ENCODE results near the gene TTBK2. TPM values are rescaled to one million over a fixed set of nuclear protein-coding genes. Genes with fewer than 3 reads are reported as not detected.

The TTBK2 gene
- total and polyA plus RNA-seq, 10 of the 15 experiments (the other 5 are each of a cell fraction or from before 2014, with no cell fraction given): 0.66 to 9.1 (median 3.7) TPM

GRCh38 chr15:42721916-42722315, 198.7 kb downstream of the TTBK2 start:
- no peaks in the 10 kb centered on the region for H4K20me1 ChIP-seq (ENCODE audit: control insufficient read depth, insufficient read depth)
- 95% methylated on average over 3 of the region's 3 CpGs for WGBS (ENCODE audit: insufficient coverage, insufficient replicate concordance, low lambda C conversion rate, missing lambda C conversion rate)
- peaks cover 18% of the 10 kb centered on the region in 2 experiments for H3K36me3 ChIP-seq (ENCODE audit: control insufficient read depth in 2 of 2, insufficient read depth in 2 of 2, low read length in 1 of 2)
- ChIA-PET RAD21 (ENCODE audit: unreplicated experiment) (interaction anchor here (1.0 kb wide), 1 partner anchor 75 kb away, joined by 3 read pairs; no protein-coding TSS in a partner anchor), POLR2A (interaction anchor here (0.7 kb wide), 1 partner anchor 218 kb away, joined by 3 read pairs; no protein-coding TSS in a partner anchor), CTCF (interaction anchor here (1.4 kb wide), 1 partner anchor 205 kb away, joined by 7 read pairs; no protein-coding TSS in a partner anchor), SMC1A (ENCODE audit: uncharacterized antibody, unreplicated experiment) (interaction anchor here (1.5 kb wide), 1 partner anchor 201 kb away, joined by 4 read pairs; no protein-coding TSS in a partner anchor)
- no peak for TF ChIP-seq ZNF384 (IDR thresholded peaks at IDR 0.05; ENCODE audit: borderline replicate concordance, low read depth, low read length)
- TF ChIP-seq CHD4 (IDR thresholded peaks at IDR 0.05): no peak
- in situ Hi-C loops (cut with MboI): no loop called here
- no TSS peak for BruUV-seq (replicated peaks)
- H3K4me3 ChIP-seq: no peak overlapping the region
- no peaks in the 10 kb centered on the region for H3K27me3 ChIP-seq (replicated peaks in 1 of 2; ENCODE audit: control insufficient read depth in 2 of 2, insufficient read depth in 2 of 2, low read length in 1 of 2)
- no peak overlapping the region for H3K9ac ChIP-seq (ENCODE audit: control insufficient read depth, insufficient read depth, low read length)
- H2AFZ ChIP-seq (ENCODE audit: control insufficient read depth, low read depth, low read length): no peak overlapping the region
- no peaks in the 10 kb centered on the region for H3K4me1 ChIP-seq (ENCODE audit: control insufficient read depth, insufficient read depth, low read length)
- H3K4me2 ChIP-seq (ENCODE audit: control insufficient read depth, insufficient read depth): no peak overlapping the region
- no peak overlapping the region for H3K27ac ChIP-seq (ENCODE audit: control insufficient read depth, insufficient read depth)
- intact Hi-C loops (cut with micrococcal nuclease; ENCODE audit: unreplicated experiment): no loop called here
- no peak for ATAC-seq
- no peaks in the 10 kb centered on the region for H3K9me3 ChIP-seq (replicated peaks; ENCODE audit: control insufficient read depth, insufficient read depth, low read length)
- FAIRE-seq: no peak
- DNase-seq (ENCODE audit: low read depth, low spot score): no peak
- no peaks in the 10 kb centered on the region for H3K79me2 ChIP-seq (ENCODE audit: control insufficient read depth, insufficient read depth, low read length)

GRCh38 chr15:42721016-42721415, 199.6 kb downstream of the TTBK2 start:
- H3K27me3 ChIP-seq (replicated peaks in 1 of 2; ENCODE audit: control insufficient read depth in 2 of 2, insufficient read depth in 2 of 2, low read length in 1 of 2): no peaks in the 10 kb centered on the region
- no peaks in the 10 kb centered on the region for H4K20me1 ChIP-seq (ENCODE audit: control insufficient read depth, insufficient read depth)
- H3K4me3 ChIP-seq: no peak overlapping the region
- intact Hi-C loops (cut with micrococcal nuclease; ENCODE audit: unreplicated experiment) (no loop called here), in situ Hi-C loops (cut with MboI) (no loop called here)
- DNase-seq (ENCODE audit: low read depth, low spot score) (no peak), ATAC-seq (no peak), FAIRE-seq (no peak)
- no peak overlapping the region for H3K27ac ChIP-seq (ENCODE audit: control insufficient read depth, insufficient read depth)
- CTCF ChIA-PET: no interaction called here
- TF ChIP-seq ZBED1 (IDR thresholded peaks at IDR 0.05; ENCODE audit: borderline replicate concordance): no peak
- no peak for TF ChIP-seq POLR2A (IDR thresholded peaks at IDR 0.05; ENCODE audit: low read depth, low read length)
- no peak for TF ChIP-seq BMI1 (IDR thresholded peaks at IDR 0.05; ENCODE audit: borderline replicate concordance)
- no peak for TF ChIP-seq BCL11A (IDR thresholded peaks at IDR 0.05; ENCODE audit: low read depth, low read length)
- TF ChIP-seq MEF2A (IDR thresholded peaks at IDR 0.05; ENCODE audit: insufficient read depth, low read depth, low read length): no peak
- no peak for TF ChIP-seq FOS (IDR thresholded peaks at IDR 0.05; ENCODE audit: borderline replicate concordance, extremely low read depth, insufficient read length)
- H2AFZ ChIP-seq (ENCODE audit: control insufficient read depth, low read depth, low read length): no peak overlapping the region
- 92% methylated on average over 6 of the region's 6 CpGs for WGBS (ENCODE audit: insufficient coverage, insufficient replicate concordance, low lambda C conversion rate, missing lambda C conversion rate)
- no peaks in the 10 kb centered on the region for H3K79me2 ChIP-seq (ENCODE audit: control insufficient read depth, insufficient read depth, low read length)
- no peaks in the 10 kb centered on the region for H3K9me3 ChIP-seq (replicated peaks; ENCODE audit: control insufficient read depth, insufficient read depth, low read length)
- no peak overlapping the region for H3K4me2 ChIP-seq (ENCODE audit: control insufficient read depth, insufficient read depth)
- no TSS peak for BruUV-seq (replicated peaks)
- no peak overlapping the region for H3K9ac ChIP-seq (ENCODE audit: control insufficient read depth, insufficient read depth, low read length)
- POLR2A ChIA-PET: interaction anchor here (0.6 to 0.7 kb wide), 2 partner anchors 491 to 563 kb away, joined by 4 read pairs; no protein-coding TSS in a partner anchor
- SMC1A ChIA-PET (ENCODE audit: uncharacterized antibody, unreplicated experiment): interaction anchor here (1.5 kb wide), 1 partner anchor 202 kb away, joined by 4 read pairs; no protein-coding TSS in a partner anchor
- RAD21 ChIA-PET (ENCODE audit: unreplicated experiment): no interaction called here
- no peaks in the 10 kb centered on the region for H3K4me1 ChIP-seq (ENCODE audit: control insufficient read depth, insufficient read depth, low read length)
- H3K36me3 ChIP-seq (ENCODE audit: control insufficient read depth in 2 of 2, insufficient read depth in 2 of 2, low read length in 1 of 2): peaks cover 16% of the 10 kb centered on the region in 2 experiments
